KMS-11 (cell line): Measurements from ENCODE around the gene PAPPA2.

ENCODE experiments used
- H2AFZ ChIP-seq: fragments of 200-600 bp; sonication (generic); 2 replicates; pipeline ENCODE4 v1.6.1; 2016; ENCODE audit warnings: antibody characterized with exemption, mixed run types, low read depth
- H3K27ac ChIP-seq: fragments of 200-600 bp; sonication (generic); 2 replicates; pipeline ENCODE4 v1.6.1; 2016; ENCODE audit warnings: mild to moderate bottlenecking, mixed run types
- H3K27me3 ChIP-seq: fragments of 200-600 bp; sonication (generic); 2 replicates; pipeline ENCODE4 v1.6.1; 2017; ENCODE audit warnings: mild to moderate bottlenecking, low read depth, mixed run types, moderate library complexity; ENCODE audit not compliant: insufficient read depth
- H3K36me3 ChIP-seq: fragments of 200-600 bp; sonication (generic); 2 replicates; pipeline ENCODE4 v1.6.1; 2017; ENCODE audit warnings: mild to moderate bottlenecking, mixed run types; ENCODE audit not compliant: insufficient read depth
- H3K4me1 ChIP-seq: fragments of 200-600 bp; sonication (generic); 2 replicates; pipeline ENCODE4 v1.6.1; 2016; ENCODE audit warnings: mild to moderate bottlenecking, low read depth, mixed run types; ENCODE audit not compliant: poor library complexity, severe bottlenecking
- H3K4me2 ChIP-seq: fragments of 200-600 bp; sonication (generic); 2 replicates; pipeline ENCODE4 v1.7.0; 2016; ENCODE audit warnings: mild to moderate bottlenecking, mixed run types
- H3K4me3 ChIP-seq: fragments of 200-600 bp; sonication (generic); IDR thresholded peaks from 2 replicates; pipeline ENCODE4 v1.6.1; 2017; ENCODE audit warnings: low read depth, low read length, mixed read lengths; ENCODE audit not compliant: insufficient read depth
- H3K79me2 ChIP-seq: fragments of 200-600 bp; sonication (generic); 2 replicates; pipeline ENCODE4 v1.6.1; 2016; ENCODE audit warnings: low read depth, mixed run types; ENCODE audit not compliant: insufficient read depth
- H3K9ac ChIP-seq: fragments of 200-600 bp; sonication (generic); 2 replicates; pipeline ENCODE4 v1.6.1; 2016; ENCODE audit warnings: mild to moderate bottlenecking, mixed run types
- H4K20me1 ChIP-seq: fragments of 200-600 bp; sonication (generic); 2 replicates; pipeline ENCODE4 v1.6.1; 2016; ENCODE audit warnings: mild to moderate bottlenecking, mixed run types; ENCODE audit not compliant: insufficient read depth
- TF ChIP-seq, protein P1 (sequence below): fragments of 200-600 bp; sonication (generic); conservative IDR thresholded peaks from 2 replicates; pipeline ENCODE4 v1.6.1; 2017; ENCODE audit warnings: low read depth, mild to moderate bottlenecking, antibody characterized with exemption, low read length, moderate library complexity, mixed read lengths

Gene PAPPA2

DNA sequence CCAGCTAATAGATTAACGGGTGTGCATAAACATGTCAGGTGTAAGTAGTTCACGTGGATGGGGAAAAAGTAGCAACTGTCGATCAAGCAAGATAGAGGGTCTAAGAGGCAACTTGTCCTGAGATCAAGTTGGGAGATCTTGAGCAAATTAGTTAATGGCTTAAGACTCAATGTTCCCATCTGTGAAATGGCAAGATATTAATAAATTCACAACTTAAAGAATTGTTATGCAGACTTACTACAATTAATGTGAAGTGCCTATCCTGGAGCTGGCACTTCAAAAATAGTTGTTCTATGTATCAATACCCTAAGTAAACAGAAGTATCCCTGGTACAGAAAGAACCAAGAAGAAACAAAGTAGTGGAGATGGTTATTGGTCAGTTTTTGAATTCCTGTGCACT lies 389.1 kb downstream of the PAPPA2 start:
- Histone ChIP-seq H3K79me2 (no peaks in the 10 kb centered on the region), H3K9ac (no peak overlapping the region), H3K4me2 (no peak overlapping the region), H3K27ac (no peak overlapping the region), H3K4me1 (no peaks in the 10 kb centered on the region), H4K20me1 (no peaks in the 10 kb centered on the region), H3K4me3 (no peak overlapping the region), H2AFZ (no peak overlapping the region), H3K36me3 (no peaks in the 10 kb centered on the region), H3K27me3 (no peaks in the 10 kb centered on the region)
- TF ChIP-seq, protein P1, sequence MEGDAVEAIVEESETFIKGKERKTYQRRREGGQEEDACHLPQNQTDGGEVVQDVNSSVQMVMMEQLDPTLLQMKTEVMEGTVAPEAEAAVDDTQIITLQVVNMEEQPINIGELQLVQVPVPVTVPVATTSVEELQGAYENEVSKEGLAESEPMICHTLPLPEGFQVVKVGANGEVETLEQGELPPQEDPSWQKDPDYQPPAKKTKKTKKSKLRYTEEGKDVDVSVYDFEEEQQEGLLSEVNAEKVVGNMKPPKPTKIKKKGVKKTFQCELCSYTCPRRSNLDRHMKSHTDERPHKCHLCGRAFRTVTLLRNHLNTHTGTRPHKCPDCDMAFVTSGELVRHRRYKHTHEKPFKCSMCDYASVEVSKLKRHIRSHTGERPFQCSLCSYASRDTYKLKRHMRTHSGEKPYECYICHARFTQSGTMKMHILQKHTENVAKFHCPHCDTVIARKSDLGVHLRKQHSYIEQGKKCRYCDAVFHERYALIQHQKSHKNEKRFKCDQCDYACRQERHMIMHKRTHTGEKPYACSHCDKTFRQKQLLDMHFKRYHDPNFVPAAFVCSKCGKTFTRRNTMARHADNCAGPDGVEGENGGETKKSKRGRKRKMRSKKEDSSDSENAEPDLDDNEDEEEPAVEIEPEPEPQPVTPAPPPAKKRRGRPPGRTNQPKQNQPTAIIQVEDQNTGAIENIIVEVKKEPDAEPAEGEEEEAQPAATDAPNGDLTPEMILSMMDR = no peak

DNA sequence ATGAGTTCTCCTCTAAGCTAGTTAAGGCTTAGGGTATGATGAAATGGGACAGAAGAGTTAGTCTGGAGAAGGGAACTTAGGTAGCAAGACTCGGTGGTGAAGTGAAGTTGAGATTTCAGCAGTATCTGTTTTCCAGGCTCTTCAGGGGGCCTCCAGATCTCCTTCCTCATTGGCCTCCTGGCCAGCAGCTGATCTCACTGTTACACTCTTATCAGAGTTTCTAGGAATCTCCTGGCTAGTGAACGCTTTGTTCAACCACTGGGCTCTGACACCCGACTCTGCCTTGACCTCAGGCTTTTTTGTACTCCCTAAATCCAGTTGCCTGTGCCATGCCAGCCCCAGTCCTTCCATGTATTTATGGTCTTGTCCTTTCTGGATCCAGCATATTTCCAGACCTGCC lies 390.5 kb downstream of the PAPPA2 start:
- H3K9ac ChIP-seq = no peak overlapping the region
- no peak overlapping the region for H3K4me2 ChIP-seq
- H3K4me1 ChIP-seq = no peaks in the 10 kb centered on the region
- H3K27ac ChIP-seq = no peak overlapping the region
- TF ChIP-seq, protein P1 = no peak
- H2AFZ ChIP-seq = no peak overlapping the region
- H3K79me2 ChIP-seq = no peaks in the 10 kb centered on the region
- no peak overlapping the region for H3K4me3 ChIP-seq
- no peaks in the 10 kb centered on the region for H3K27me3 ChIP-seq
- no peaks in the 10 kb centered on the region for H4K20me1 ChIP-seq
- no peaks in the 10 kb centered on the region for H3K36me3 ChIP-seq

DNA sequence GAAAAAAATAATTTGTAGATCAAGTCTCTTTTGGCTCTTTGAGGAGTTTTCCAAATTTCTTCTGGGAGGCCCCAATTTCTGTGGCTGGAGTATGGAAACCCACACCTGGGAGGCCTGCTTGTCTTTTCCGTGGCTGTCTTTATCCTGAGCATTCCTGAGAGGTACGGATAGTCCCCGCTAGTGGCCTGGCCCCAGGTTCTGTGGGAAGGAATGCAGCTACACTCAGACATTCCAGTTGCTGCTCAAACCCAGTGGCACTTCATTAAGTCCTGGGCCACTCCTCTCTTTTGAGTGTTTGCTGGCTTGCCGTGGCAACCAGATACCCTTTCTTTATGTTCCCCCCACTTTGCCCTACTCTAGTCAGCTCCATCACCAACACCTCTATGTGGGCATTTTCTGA lies 391.1 kb downstream of the PAPPA2 start:
- Histone ChIP-seq H2AFZ (no peak overlapping the region), H3K4me2 (no peak overlapping the region), H3K4me1 (no peaks in the 10 kb centered on the region), H4K20me1 (no peaks in the 10 kb centered on the region), H3K27ac (no peak overlapping the region), H3K9ac (no peak overlapping the region), H3K36me3 (no peaks in the 10 kb centered on the region), H3K79me2 (no peaks in the 10 kb centered on the region), H3K4me3 (no peak overlapping the region), H3K27me3 (no peaks in the 10 kb centered on the region)
- TF ChIP-seq, protein P1 = no peak

DNA sequence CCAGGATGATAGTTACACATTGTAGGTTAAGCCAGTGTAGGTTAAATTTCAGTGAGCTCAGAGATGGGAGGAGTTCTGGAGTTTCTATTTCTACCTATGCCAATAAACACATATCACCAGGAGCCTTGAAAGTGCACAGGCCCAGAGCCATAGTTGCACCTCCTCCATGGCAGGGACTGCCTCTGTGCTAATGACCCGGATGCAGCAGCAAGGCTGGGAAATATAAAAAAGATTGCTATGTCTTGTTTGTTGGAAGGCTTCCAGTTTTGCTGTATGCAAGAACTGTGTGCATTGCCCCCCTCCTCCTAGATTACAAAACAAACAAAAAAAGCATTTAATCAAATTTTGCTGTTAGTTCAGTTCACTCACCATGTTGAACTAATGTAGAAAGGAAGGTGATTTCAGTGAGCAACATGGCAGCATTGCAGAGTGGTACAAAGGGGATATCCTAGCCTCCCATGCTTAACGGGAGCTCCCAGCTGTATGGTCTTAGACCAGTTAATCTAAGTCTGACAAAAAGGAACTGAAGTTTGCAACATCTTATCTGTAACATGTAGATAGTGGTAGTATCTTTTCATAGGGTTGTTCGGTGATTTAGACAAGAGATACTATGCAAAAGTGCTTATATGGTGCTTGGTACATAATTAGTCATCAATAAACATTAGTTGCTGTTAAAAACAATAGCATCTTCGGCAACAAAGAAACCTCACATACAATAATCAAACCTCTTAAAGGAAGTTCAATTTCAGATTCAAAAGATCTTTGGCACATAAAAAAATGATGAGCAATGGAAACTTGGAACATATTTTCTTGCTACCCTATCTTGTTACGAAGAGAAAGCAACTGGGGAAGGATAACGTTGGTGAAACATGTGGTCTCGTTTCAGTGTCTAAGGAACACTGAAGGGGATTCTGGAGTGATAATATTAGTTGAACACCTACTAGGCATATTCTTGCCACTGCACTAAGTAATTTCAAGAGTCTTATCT lies 392.1 kb downstream of the PAPPA2 start:
- H4K20me1 ChIP-seq = no peaks in the 10 kb centered on the region
- H3K27me3 ChIP-seq = no peaks in the 10 kb centered on the region
- no peak overlapping the region for H3K4me3 ChIP-seq
- H2AFZ ChIP-seq = no peak overlapping the region
- no peaks in the 10 kb centered on the region for H3K79me2 ChIP-seq
- no peak overlapping the region for H3K27ac ChIP-seq
- H3K36me3 ChIP-seq = no peaks in the 10 kb centered on the region
- TF ChIP-seq, protein P1 = no peak
- H3K4me2 ChIP-seq = no peak overlapping the region
- no peaks in the 10 kb centered on the region for H3K4me1 ChIP-seq
- H3K9ac ChIP-seq = no peak overlapping the region
